Calu3 (cell line): ENCODE measurements around the gene HDGFL2. TPM values are rescaled to one million over a fixed set of nuclear protein-coding genes. Genes with fewer than 3 reads are reported as not detected.

Source experiments
- BruUV-seq: library from RNA; stranded (reverse); fragments of 400-500 nt; replicated peaks from 2 replicates; lab custom pipeline; 2021; lab: Mats Ljungman, UMichigan
- CTCF ChIA-PET: fragments of 300-600 bp; sonication (Branson Sonifier 250); formaldehyde crosslinking; loops from one replicate; lab custom pipeline; 2022; ENCODE audit warnings: antibody characterized with exemption; lab: Charles Lee
- DNase-seq: peaks from one replicate; pipeline ENCODE4 v3.0.0; 2022
- H3K27ac Mint-ChIP-seq: one replicate; pipeline ENCODE4 v1.8.0; 2022; ENCODE audit warnings: mixed read lengths; ENCODE audit not compliant: unreplicated experiment
- H3K27me3 Mint-ChIP-seq: one replicate; pipeline ENCODE4 v1.8.0; 2022; ENCODE audit warnings: mixed read lengths; ENCODE audit not compliant: unreplicated experiment
- H3K36me3 Mint-ChIP-seq: one replicate; pipeline ENCODE4 v1.8.0; 2022; ENCODE audit warnings: mild to moderate bottlenecking, moderate library complexity, mixed read lengths; ENCODE audit not compliant: insufficient read depth, unreplicated experiment
- H3K4me1 Mint-ChIP-seq: one replicate; pipeline ENCODE4 v1.8.0; 2022; ENCODE audit warnings: mild to moderate bottlenecking, low read depth, mixed read lengths; ENCODE audit not compliant: unreplicated experiment
- H3K4me3 Mint-ChIP-seq: one replicate; pipeline ENCODE4 v1.8.0; 2022; ENCODE audit warnings: mild to moderate bottlenecking, low read depth, moderate library complexity, mixed read lengths; ENCODE audit not compliant: unreplicated experiment
- H3K9me3 Mint-ChIP-seq: one replicate; pipeline ENCODE4 v1.8.0; 2022; ENCODE audit warnings: low read depth, mixed read lengths; ENCODE audit not compliant: unreplicated experiment
- intact Hi-C: fragments of 100-400 bp; cut with micrococcal nuclease; formaldehyde crosslinking; loops from one replicate; pipeline ENCODE4 v1.10.0; 2022; ENCODE audit not compliant: unreplicated experiment
- total RNA-seq: library from RNA; stranded (reverse); gene quantifications from 2 replicates; pipeline ENCODE4 v1.2.3, GENCODE V29; 2022
- TF ChIP-seq, protein P1 (sequence below): fragments of 200-600 bp; IDR thresholded peaks from one replicate; pipeline ENCODE4 v1.8.0; 2022; ENCODE audit warnings: antibody characterized with exemption; ENCODE audit not compliant: unreplicated experiment

The HDGFL2 gene
- total RNA-seq, 1 experiment from 2014 or later, result 40.6 TPM

DNA sequence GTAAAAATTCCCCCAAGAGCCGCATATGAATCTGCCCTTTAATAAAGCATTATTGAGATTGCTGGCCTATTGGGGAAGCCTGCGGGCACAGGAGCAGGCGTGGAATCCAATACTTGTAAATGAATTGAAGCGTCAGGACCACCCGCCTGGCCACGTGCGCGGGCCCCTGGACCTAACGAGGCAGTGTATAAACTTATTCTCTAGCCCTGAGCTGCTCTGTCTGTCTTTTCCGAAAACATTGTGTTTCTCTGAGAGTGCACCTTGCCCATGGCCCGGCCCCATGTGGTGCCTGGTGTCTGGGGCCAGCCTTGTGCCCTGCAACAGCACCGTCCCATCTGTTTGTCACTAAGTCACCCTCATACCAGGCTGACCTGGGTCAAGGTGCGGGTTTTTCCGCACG, 28.9 kb upstream of the HDGFL2 start:
- no TSS peak for BruUV-seq
- no peak for DNase-seq
- Mint-ChIP-seq H3K9me3 (no peaks in the 10 kb centered on the region), H3K27me3 (no peaks in the 10 kb centered on the region), H3K4me3 (no peak overlapping the region), H3K4me1 (no peaks in the 10 kb centered on the region), H3K27ac (no peak overlapping the region), H3K36me3 (peaks cover 25% of the 10 kb centered on the region)
- CTCF ChIA-PET, result interaction anchor here (0.5 kb wide), 1 partner anchor 67 kb away, joined by 3 read pairs; no protein-coding TSS in a partner anchor
- TF ChIP-seq, protein P1, sequence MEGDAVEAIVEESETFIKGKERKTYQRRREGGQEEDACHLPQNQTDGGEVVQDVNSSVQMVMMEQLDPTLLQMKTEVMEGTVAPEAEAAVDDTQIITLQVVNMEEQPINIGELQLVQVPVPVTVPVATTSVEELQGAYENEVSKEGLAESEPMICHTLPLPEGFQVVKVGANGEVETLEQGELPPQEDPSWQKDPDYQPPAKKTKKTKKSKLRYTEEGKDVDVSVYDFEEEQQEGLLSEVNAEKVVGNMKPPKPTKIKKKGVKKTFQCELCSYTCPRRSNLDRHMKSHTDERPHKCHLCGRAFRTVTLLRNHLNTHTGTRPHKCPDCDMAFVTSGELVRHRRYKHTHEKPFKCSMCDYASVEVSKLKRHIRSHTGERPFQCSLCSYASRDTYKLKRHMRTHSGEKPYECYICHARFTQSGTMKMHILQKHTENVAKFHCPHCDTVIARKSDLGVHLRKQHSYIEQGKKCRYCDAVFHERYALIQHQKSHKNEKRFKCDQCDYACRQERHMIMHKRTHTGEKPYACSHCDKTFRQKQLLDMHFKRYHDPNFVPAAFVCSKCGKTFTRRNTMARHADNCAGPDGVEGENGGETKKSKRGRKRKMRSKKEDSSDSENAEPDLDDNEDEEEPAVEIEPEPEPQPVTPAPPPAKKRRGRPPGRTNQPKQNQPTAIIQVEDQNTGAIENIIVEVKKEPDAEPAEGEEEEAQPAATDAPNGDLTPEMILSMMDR, result no peak
- intact Hi-C loops, result no loop called here

DNA sequence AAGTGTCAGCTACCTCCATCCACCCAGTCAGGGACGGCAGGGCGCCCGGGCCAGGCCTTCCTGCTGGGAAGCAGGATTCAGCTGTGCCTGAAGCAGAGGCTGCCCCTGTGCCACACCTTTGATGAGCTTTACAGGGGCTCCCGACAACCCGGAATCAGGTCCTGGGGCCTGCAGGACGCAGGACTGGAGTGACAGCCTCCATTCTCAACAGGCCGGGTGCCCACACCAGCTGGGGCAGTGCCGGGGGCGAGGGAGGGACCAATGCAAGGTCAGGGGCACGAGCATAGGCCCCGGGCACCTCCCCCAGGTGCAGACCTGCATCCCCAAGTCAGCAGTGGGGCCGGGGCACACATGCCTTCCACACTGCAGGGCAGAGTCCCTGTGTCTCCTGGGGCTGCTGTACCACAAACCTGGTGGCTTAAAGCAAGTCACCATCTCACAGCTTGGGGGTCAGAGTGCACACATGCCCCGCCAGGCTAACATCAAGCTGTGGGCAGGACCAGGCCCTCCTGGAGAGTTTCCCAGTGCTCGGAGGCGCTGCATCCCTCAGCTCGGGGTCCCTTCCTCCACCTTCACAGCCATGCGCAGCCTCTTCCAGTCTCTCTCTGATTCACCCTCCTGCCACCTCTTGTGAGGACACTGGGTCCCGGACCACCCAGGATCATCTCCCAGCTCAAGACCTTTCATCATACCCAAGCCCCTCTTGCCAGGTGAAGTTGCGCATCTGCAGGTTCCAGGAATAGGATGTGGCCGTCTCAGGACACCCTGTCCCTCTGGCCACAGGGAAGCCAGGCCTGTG, 27.9 kb upstream of the HDGFL2 start:
- Mint-ChIP-seq H3K4me3 (no peak overlapping the region), H3K27ac (no peak overlapping the region), H3K27me3 (no peaks in the 10 kb centered on the region), H3K9me3 (no peaks in the 10 kb centered on the region), H3K4me1 (no peaks in the 10 kb centered on the region), H3K36me3 (peaks cover 26% of the 10 kb centered on the region)
- intact Hi-C loops, result no loop called here
- CTCF ChIA-PET, result no interaction called here
- DNase-seq, result no peak
- no TSS peak for BruUV-seq
- TF ChIP-seq, protein P1, result no peak

DNA sequence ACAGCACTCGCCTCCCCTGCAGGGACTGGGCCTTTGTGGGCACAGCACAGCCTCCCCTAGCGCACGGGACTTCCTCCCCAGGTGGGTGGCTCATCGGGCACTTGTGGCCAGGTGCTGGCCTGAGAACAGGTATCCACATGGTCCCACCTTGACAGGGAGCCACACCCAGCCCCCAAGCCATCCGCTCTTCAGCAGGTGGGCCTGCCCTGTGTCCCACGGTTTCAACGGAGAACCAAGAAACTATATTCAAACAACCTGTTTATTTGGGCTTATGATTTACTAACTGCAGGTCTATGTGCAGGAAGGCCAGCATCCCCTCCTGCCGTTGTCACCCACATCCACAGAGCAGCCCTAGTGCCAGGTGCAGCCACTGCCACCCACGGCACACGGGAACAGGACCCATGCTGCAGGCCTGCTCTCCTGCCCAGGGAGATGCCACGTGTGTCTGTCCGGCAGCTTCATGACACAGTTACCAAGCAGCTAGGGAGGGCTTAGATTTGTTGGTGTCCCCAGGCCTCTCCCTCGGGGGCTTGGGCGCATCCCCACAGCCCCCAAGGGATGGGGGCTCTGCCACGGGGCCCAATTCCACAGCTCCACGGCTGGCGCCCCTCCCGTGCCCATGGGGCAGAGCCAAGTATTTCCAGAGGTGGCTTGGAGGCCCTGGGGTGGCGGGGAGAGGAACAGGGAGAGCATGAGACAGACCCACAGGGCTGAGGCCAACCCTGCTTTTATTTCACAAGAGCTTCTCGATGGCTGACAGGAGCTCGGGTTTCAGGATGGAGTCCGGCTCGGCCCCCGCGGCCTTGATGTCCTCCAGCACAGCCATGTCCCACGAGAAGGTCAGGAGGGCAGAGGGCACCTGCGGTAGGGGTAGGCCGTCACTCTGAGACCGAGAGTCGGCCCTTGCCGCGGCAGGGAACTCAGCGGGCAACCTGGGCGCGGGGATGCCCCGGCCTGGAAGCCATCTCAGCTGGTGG, 27.0 kb upstream of the HDGFL2 start:
- no peaks in the 10 kb centered on the region for H3K4me1 Mint-ChIP-seq
- no peak overlapping the region for H3K4me3 Mint-ChIP-seq
- no peak for DNase-seq
- H3K27me3 Mint-ChIP-seq, result no peaks in the 10 kb centered on the region
- no peaks in the 10 kb centered on the region for H3K9me3 Mint-ChIP-seq
- CTCF ChIA-PET, result interaction anchor here (1.1 kb wide), 1 partner anchor 11 kb away, joined by 3 read pairs; no protein-coding TSS in a partner anchor
- H3K27ac Mint-ChIP-seq, result no peak overlapping the region
- TF ChIP-seq, protein P1, result no peak
- peaks cover 31% of the 10 kb centered on the region for H3K36me3 Mint-ChIP-seq
- BruUV-seq, result TSS peak; percentile 77
- intact Hi-C loops, result no loop called here

DNA sequence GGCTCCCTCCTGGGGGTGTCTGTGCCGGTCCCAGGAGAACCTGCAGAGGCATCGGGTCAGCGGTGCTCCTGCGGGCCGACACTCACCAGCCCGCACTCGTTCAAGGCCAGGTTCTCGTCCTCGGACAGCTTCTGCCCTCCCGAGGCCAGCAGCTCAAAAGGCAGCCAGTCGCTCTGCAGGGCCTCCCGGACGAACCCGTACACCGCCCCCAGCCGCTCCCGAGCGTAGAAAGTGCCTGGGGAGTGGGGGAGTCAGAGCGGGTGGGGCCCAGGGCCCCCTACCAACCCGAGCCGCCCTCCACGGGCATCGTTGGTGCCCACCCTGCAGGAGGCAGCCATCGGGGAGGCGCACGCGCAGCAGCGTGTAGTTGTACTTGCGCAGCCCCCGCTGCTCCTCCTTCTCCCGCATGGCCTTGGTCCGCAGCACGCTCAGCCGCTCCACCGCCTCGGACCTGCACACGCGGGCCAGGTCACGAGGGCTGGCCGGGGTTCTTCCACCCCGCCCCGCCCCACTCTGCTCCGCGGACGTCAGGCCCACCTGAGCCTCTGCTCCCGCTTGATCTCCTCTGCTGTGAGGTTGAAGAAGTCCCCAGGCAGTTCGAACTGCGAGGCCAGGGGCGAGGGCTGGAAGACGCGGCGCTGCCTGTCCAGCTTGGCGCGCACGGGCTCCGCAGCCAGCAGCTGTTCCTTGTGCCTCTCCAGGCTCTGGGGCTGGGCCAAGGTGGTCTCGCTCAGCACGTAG, 26.0 kb upstream of the HDGFL2 start:
- BruUV-seq, result no TSS peak
- H3K36me3 Mint-ChIP-seq, result peaks cover 31% of the 10 kb centered on the region
- no peak overlapping the region for H3K27ac Mint-ChIP-seq
- H3K4me3 Mint-ChIP-seq, result no peak overlapping the region
- H3K4me1 Mint-ChIP-seq, result no peaks in the 10 kb centered on the region
- no peak for DNase-seq
- TF ChIP-seq, protein P1, result no peak
- H3K27me3 Mint-ChIP-seq, result no peaks in the 10 kb centered on the region
- intact Hi-C loops, result no loop called here
- CTCF ChIA-PET, result interaction anchor here (1.1 kb wide), 1 partner anchor 10 kb away, joined by 3 read pairs; no protein-coding TSS in a partner anchor
- no peaks in the 10 kb centered on the region for H3K9me3 Mint-ChIP-seq
